Keratinocyte (primary cell): ENCODE measurements around the gene CAP2. TPM values are rescaled to one million over a fixed set of nuclear protein-coding genes. Genes with fewer than 3 reads are reported as not detected.

Source experiments
- DNase-seq: peaks from one replicate; pipeline ENCODE4 v3.0.0-alpha.2; 2011; ENCODE audit warnings: low read depth, missing footprints, low spot score
- FAIRE-seq: peaks from 2 replicates; lab custom pipeline; 2011; peaks lifted over from hg19 to GRCh38; lab: Jason Lieb, UNC
- H2AFZ ChIP-seq: 2 replicates; pipeline ENCODE4 v1.6.0; 2012; ENCODE audit warnings: low read length, control low read depth, inconsistent platforms; ENCODE audit not compliant: control insufficient read depth
- H3K27ac ChIP-seq: 2 replicates; pipeline ENCODE4 v1.5.1; 2011; ENCODE audit warnings: low read length; ENCODE audit not compliant: control insufficient read depth, insufficient read depth
- H3K27me3 ChIP-seq: 3 replicates; pipeline ENCODE4 v1.6.0; 2011; ENCODE audit warnings: low read length; ENCODE audit not compliant: control insufficient read depth, insufficient read depth; ENCODE audit errors: extremely low read depth
- H3K36me3 ChIP-seq, 2 experiments: 2 replicates in 1 of 2; 3 replicates in 1 of 2; pipeline ENCODE4 v1.5.1; 2011; ENCODE audit warnings: low read length in 2 of 2, mild to moderate bottlenecking in 1 of 2; ENCODE audit not compliant: control insufficient read depth in 2 of 2, insufficient read depth in 2 of 2; ENCODE audit errors: extremely low read depth in 1 of 2
- H3K4me1 ChIP-seq: 3 replicates; pipeline ENCODE4 v1.5.1; 2011; ENCODE audit warnings: low read length; ENCODE audit not compliant: control insufficient read depth, insufficient read depth; ENCODE audit errors: extremely low read depth
- H3K4me2 ChIP-seq: 3 replicates; pipeline ENCODE4 v1.6.0; 2011; ENCODE audit warnings: low read depth, low read length; ENCODE audit not compliant: control insufficient read depth, insufficient read depth; ENCODE audit errors: extremely low read depth
- H3K4me3 ChIP-seq, 3 experiments: fragments of 200-600 bp in 1 of 3; sonication (generic) in 1 of 3; 2 replicates in 2 of 3; 3 replicates in 1 of 3; pipeline ENCODE4 v1.5.1; 2011 to 2016; ENCODE audit warnings: low read length in 3 of 3, mild to moderate bottlenecking in 3 of 3, control low read depth in 2 of 3, inconsistent platforms in 1 of 3, low read depth in 1 of 3, mixed read lengths in 1 of 3, mixed run types in 1 of 3, moderate library complexity in 1 of 3; ENCODE audit not compliant: control insufficient read depth in 2 of 3, insufficient read depth in 2 of 3; ENCODE audit errors: extremely low read depth in 1 of 3
- H3K79me2 ChIP-seq: 2 replicates; pipeline ENCODE4 v1.6.0; 2012; ENCODE audit warnings: low read length; ENCODE audit not compliant: control insufficient read depth, insufficient read depth
- H3K9ac ChIP-seq: 3 replicates; pipeline ENCODE4 v1.6.0; 2011; ENCODE audit warnings: low read length; ENCODE audit not compliant: control insufficient read depth, insufficient read depth; ENCODE audit errors: extremely low read depth
- H3K9me1 ChIP-seq: 3 replicates; pipeline ENCODE4 v1.6.0; 2011; ENCODE audit warnings: low read length; ENCODE audit not compliant: control insufficient read depth, insufficient read depth; ENCODE audit errors: extremely low read depth
- H3K9me3 ChIP-seq: 2 replicates; pipeline ENCODE4 v1.5.1; 2012; ENCODE audit warnings: low read depth, low read length; ENCODE audit not compliant: control insufficient read depth
- H4K20me1 ChIP-seq: 3 replicates; pipeline ENCODE4 v1.6.0; 2011; ENCODE audit warnings: low read length; ENCODE audit not compliant: control insufficient read depth, insufficient read depth; ENCODE audit errors: extremely low read depth
- CTCF ChIP-seq, 3 experiments: IDR thresholded peaks in 1 of 3; conservative IDR thresholded peaks in 1 of 3; optimal IDR thresholded peaks in 1 of 3; 2 replicates in 2 of 3; 3 replicates in 1 of 3; pipeline versions ENCODE3 to v1.5.1; 2011; ENCODE audit warnings: low read length in 3 of 3, mild to moderate bottlenecking in 3 of 3, moderate library complexity in 2 of 3, control low read depth in 1 of 3, inconsistent platforms in 1 of 3; ENCODE audit not compliant: insufficient read depth in 2 of 3; ENCODE audit errors: extremely low read depth in 1 of 3
- EZH2 ChIP-seq: IDR thresholded peaks from one replicate; pipeline ENCODE4 v1.6.1; 2012; ENCODE audit warnings: inconsistent platforms, mild to moderate bottlenecking, low read length, moderate library complexity
- dilution Hi-C: fragments of 300-500 bp; cut with MboI; formaldehyde crosslinking; loops from one replicate; pipeline ENCODE4 v1.7.0; 2020; ENCODE audit warnings: low sequenced_read_pairs; ENCODE audit not compliant: extremely low pct_ligation_motif_present
- polyA plus RNA-seq, 5 experiments: library from polyadenylated mRNA; depleted of rRNA in 3 of 5; stranded (reverse) in 3 of 5; stranded (forward) in 1 of 5; unstranded in 1 of 5; fragments of >200 nt; gene quantifications; 1 replicate in 1 of 5; 2 replicates in 3 of 5; 3 replicates in 1 of 5; pipeline versions ENCODE4 v1.2.1 to v1.2.3, GENCODE V29; 2011 to 2012; ENCODE audit warnings: missing spikeins in 2 of 5, low read depth in 1 of 5, low replicate concordance in 1 of 5

Gene CAP2
- polyA plus RNA-seq, 1 donor (not counting 4 experiments of a cell fraction or from before 2014, with no cell fraction given) = 12.1 TPM

GRCh38 chr6:17591287-17591686 lies 197.9 kb downstream of the CAP2 start:
- no peak overlapping the region for H3K27ac ChIP-seq
- DNase-seq = no peak
- no peaks in the 10 kb centered on the region for H3K9me3 ChIP-seq
- H3K79me2 ChIP-seq = no peaks in the 10 kb centered on the region
- H3K9ac ChIP-seq = no peak overlapping the region
- peaks cover 13% of the 10 kb centered on the region for H3K4me1 ChIP-seq
- no peaks in the 10 kb centered on the region for H3K9me1 ChIP-seq
- H2AFZ ChIP-seq = no peak overlapping the region
- H3K4me2 ChIP-seq = no peak overlapping the region
- no peak for FAIRE-seq
- H4K20me1 ChIP-seq = no peaks in the 10 kb centered on the region
- H3K4me3 ChIP-seq = no peak overlapping the region
- dilution Hi-C loops = loop anchor here (25.0 kb wide), 1 partner anchor 429 kb away; no protein-coding TSS in a partner anchor
- no peak for TF ChIP-seq CTCF (optimal IDR thresholded peaks at IDR 0.05 in 1 of 3, IDR thresholded peaks at IDR 0.05 in 1 of 3, conservative IDR thresholded peaks at IDR 0.05 in 1 of 3; ENCODE audit: extremely low read depth in 1 of 3, insufficient read depth in 2 of 3, low read length in 3 of 3)
- TF ChIP-seq EZH2 = no peak
- no peaks in the 10 kb centered on the region for H3K36me3 ChIP-seq
- no peaks in the 10 kb centered on the region for H3K27me3 ChIP-seq

- Histone ChIP-seq H3K27me3 (no peaks in the 10 kb centered on the region), H3K9ac (no peak overlapping the region), H3K4me1 (peaks cover 13% of the 10 kb centered on the region), H3K9me1 (no peaks in the 10 kb centered on the region), H3K4me3 (no peak overlapping the region), H2AFZ (no peak overlapping the region), H3K27ac (no peak overlapping the region), H3K36me3 (no peaks in the 10 kb centered on the region), H4K20me1 (no peaks in the 10 kb centered on the region), H3K79me2 (no peaks in the 10 kb centered on the region), H3K4me2 (no peak overlapping the region), H3K9me3 (no peaks in the 10 kb centered on the region)
- dilution Hi-C loops = loop anchor here (25.0 kb wide), 1 partner anchor 431 kb away; no protein-coding TSS in a partner anchor
- DNase-seq = no peak
- FAIRE-seq = no peak
- TF ChIP-seq CTCF (optimal IDR thresholded peaks at IDR 0.05 in 1 of 3, IDR thresholded peaks at IDR 0.05 in 1 of 3, conservative IDR thresholded peaks at IDR 0.05 in 1 of 3; ENCODE audit: extremely low read depth in 1 of 3, insufficient read depth in 2 of 3, low read length in 3 of 3) (no peak), EZH2 (no peak)
Measured at GRCh38 chr6:17593246-17593645, 199.9 kb downstream of the CAP2 start.
